Panc1 (cell line): Measurements from ENCODE around the gene RIPK1. TPM values are rescaled to one million over a fixed set of nuclear protein-coding genes. Genes with fewer than 3 reads are reported as not detected.

Experiments
- ATAC-seq: fragments of 200-7000 bp; cut with Tn5 transposase; 2 replicates; pipeline ENCODE4 v1.9.1; 2020; ENCODE audit warnings: mild to moderate bottlenecking, moderate library complexity
- BruUV-seq: library from RNA; stranded (reverse); fragments of 400-500 nt; replicated peaks from 2 replicates; lab custom pipeline; 2021; lab: Mats Ljungman, UMichigan
- CTCF ChIA-PET: fragments of 300-600 bp; sonication (Branson Sonifier 250); formaldehyde crosslinking; loops from one replicate; lab custom pipeline; 2022; ENCODE audit warnings: antibody characterized with exemption; lab: Charles Lee
- POLR2A ChIA-PET: fragments of 300-600 bp; sonication (Branson Sonifier 250); formaldehyde crosslinking; loops from one replicate; lab custom pipeline; 2022; ENCODE audit warnings: antibody characterized with exemption; lab: Charles Lee
- DNase-seq: peaks from one replicate; pipeline ENCODE4 v3.0.0-alpha.2; 2010; ENCODE audit warnings: low read depth, low spot score
- H3K27ac ChIP-seq: 2 replicates; pipeline ENCODE4 v1.5.1; 2011; ENCODE audit warnings: mild to moderate bottlenecking, low read length, inconsistent platforms
- H3K27me3 ChIP-seq: fragments of 200-500 bp; sonication (Bioruptor generic); 2 replicates; pipeline ENCODE4 v1.6.0; 2014; ENCODE audit warnings: low read length, inconsistent platforms; ENCODE audit not compliant: control insufficient read depth, insufficient read depth
- H3K36me3 ChIP-seq: fragments of 200-500 bp; sonication (Bioruptor generic); 2 replicates; pipeline ENCODE4 v1.5.1; 2014; ENCODE audit warnings: inconsistent platforms, mild to moderate bottlenecking, low read length, moderate library complexity; ENCODE audit not compliant: control insufficient read depth, insufficient read depth
- H3K4me1 ChIP-seq: 2 replicates; pipeline ENCODE4 v1.5.1; 2011; ENCODE audit warnings: inconsistent platforms, mild to moderate bottlenecking, low read length, moderate library complexity; ENCODE audit not compliant: control insufficient read depth, insufficient read depth
- H3K4me3 ChIP-seq, 2 experiments: 2 replicates each; pipeline ENCODE4 v1.5.1; 2011 to 2012; ENCODE audit warnings: low read depth in 2 of 2, low read length in 2 of 2, mild to moderate bottlenecking in 2 of 2, inconsistent platforms in 1 of 2, moderate library complexity in 1 of 2
- H3K9me3 ChIP-seq: fragments of 200-500 bp; sonication (Bioruptor generic); 2 replicates; pipeline ENCODE4 v1.5.1; 2014; ENCODE audit warnings: low read depth, mild to moderate bottlenecking, inconsistent platforms, low read length, moderate library complexity; ENCODE audit not compliant: control insufficient read depth, insufficient read depth
- POLR2AphosphoS5 ChIP-seq: IDR thresholded peaks from 2 replicates; pipeline ENCODE4 v1.6.1; 2012; ENCODE audit warnings: mild to moderate bottlenecking, low read depth, low read length, moderate library complexity
- SIN3A ChIP-seq: IDR thresholded peaks from 2 replicates; pipeline ENCODE4 v1.6.1; 2012; ENCODE audit warnings: low read depth, mild to moderate bottlenecking, low read length, moderate library complexity, borderline replicate concordance; ENCODE audit not compliant: insufficient read depth
- TCF7L2 ChIP-seq: IDR thresholded peaks from 2 replicates; pipeline ENCODE4 v1.6.1; 2011; ENCODE audit warnings: mild to moderate bottlenecking, low read depth, low read length, inconsistent platforms
- in situ Hi-C: cut with HindIII; loops from 2 replicates; pipeline ENCODE4 v1.10.0; 2016; ENCODE audit warnings: low sequenced_read_pairs, low pct_unique_long_range_greater_than_20kb
- intact Hi-C: fragments of 100-400 bp; cut with micrococcal nuclease; formaldehyde crosslinking; loops from one replicate; pipeline ENCODE4 v1.10.0; 2022; ENCODE audit not compliant: unreplicated experiment
- total RNA-seq: library from RNA; stranded (reverse); gene quantifications from one replicate; pipeline ENCODE4 v1.2.1, GENCODE V29; 2021; ENCODE audit not compliant: unreplicated experiment
- TF ChIP-seq, protein P1 (sequence below): fragments of 450-650 bp; IDR thresholded peaks from 2 replicates; pipeline ENCODE4 v1.5.1; 2017; ENCODE audit warnings: mild to moderate bottlenecking
- TF ChIP-seq, protein P2 (sequence below), 2 experiments: IDR thresholded peaks; 2 replicates each; pipeline ENCODE4 v1.6.1; 2011 to 2012; ENCODE audit warnings: low read depth in 2 of 2, control low read depth in 1 of 2, low read length in 1 of 2, mild to moderate bottlenecking in 1 of 2, moderate library complexity in 1 of 2; ENCODE audit not compliant: insufficient read depth in 1 of 2

Gene RIPK1
- total RNA-seq, 1 experiment from 2014 or later, result 31.6 TPM

DNA sequence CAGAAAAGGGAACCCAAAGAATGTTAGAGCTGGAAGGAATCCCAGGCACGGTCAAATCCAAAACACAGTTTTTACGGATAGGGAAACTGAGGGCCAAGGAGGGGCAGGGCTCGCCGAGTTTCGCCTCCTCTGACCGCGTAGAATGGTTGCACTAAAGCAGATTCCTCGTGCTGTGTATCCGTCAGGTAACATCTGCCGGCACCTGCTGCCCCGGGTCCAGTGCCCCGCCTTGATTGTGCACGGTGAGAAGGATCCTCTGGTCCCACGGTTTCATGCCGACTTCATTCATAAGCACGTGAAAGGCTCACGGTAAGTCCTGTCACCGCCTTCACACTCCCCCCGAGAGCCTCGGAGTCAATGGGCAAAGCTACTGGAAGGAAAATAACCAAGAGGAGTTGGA lies 71.9 kb downstream of the RIPK1 start:
- Histone ChIP-seq H3K36me3 (no peaks in the 10 kb centered on the region; the same call in none of the 2 replicates), H3K27me3 (no peaks in the 10 kb centered on the region), H3K4me1 (no peaks in the 10 kb centered on the region), H3K4me3 (no peak overlapping the region), H3K27ac (no peak overlapping the region), H3K9me3 (no peaks in the 10 kb centered on the region)
- ChIA-PET POLR2A (no interaction called here), CTCF (no interaction called here)
- TF ChIP-seq POLR2AphosphoS5 (no peak), SIN3A (no peak), TCF7L2 (no peak)
- TF ChIP-seq, protein P1, sequence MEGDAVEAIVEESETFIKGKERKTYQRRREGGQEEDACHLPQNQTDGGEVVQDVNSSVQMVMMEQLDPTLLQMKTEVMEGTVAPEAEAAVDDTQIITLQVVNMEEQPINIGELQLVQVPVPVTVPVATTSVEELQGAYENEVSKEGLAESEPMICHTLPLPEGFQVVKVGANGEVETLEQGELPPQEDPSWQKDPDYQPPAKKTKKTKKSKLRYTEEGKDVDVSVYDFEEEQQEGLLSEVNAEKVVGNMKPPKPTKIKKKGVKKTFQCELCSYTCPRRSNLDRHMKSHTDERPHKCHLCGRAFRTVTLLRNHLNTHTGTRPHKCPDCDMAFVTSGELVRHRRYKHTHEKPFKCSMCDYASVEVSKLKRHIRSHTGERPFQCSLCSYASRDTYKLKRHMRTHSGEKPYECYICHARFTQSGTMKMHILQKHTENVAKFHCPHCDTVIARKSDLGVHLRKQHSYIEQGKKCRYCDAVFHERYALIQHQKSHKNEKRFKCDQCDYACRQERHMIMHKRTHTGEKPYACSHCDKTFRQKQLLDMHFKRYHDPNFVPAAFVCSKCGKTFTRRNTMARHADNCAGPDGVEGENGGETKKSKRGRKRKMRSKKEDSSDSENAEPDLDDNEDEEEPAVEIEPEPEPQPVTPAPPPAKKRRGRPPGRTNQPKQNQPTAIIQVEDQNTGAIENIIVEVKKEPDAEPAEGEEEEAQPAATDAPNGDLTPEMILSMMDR, result no peak
- TF ChIP-seq, protein P2, sequence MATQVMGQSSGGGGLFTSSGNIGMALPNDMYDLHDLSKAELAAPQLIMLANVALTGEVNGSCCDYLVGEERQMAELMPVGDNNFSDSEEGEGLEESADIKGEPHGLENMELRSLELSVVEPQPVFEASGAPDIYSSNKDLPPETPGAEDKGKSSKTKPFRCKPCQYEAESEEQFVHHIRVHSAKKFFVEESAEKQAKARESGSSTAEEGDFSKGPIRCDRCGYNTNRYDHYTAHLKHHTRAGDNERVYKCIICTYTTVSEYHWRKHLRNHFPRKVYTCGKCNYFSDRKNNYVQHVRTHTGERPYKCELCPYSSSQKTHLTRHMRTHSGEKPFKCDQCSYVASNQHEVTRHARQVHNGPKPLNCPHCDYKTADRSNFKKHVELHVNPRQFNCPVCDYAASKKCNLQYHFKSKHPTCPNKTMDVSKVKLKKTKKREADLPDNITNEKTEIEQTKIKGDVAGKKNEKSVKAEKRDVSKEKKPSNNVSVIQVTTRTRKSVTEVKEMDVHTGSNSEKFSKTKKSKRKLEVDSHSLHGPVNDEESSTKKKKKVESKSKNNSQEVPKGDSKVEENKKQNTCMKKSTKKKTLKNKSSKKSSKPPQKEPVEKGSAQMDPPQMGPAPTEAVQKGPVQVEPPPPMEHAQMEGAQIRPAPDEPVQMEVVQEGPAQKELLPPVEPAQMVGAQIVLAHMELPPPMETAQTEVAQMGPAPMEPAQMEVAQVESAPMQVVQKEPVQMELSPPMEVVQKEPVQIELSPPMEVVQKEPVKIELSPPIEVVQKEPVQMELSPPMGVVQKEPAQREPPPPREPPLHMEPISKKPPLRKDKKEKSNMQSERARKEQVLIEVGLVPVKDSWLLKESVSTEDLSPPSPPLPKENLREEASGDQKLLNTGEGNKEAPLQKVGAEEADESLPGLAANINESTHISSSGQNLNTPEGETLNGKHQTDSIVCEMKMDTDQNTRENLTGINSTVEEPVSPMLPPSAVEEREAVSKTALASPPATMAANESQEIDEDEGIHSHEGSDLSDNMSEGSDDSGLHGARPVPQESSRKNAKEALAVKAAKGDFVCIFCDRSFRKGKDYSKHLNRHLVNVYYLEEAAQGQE (IDR thresholded peaks at IDR 0.05; ENCODE audit: insufficient read depth in 1 of 2, low read depth in 2 of 2, low read length in 1 of 2), result no peak
- ATAC-seq (no peak), DNase-seq (no peak)
- in situ Hi-C loops, result no loop called here
- intact Hi-C loops, result no loop called here
- no TSS peak for BruUV-seq

DNA sequence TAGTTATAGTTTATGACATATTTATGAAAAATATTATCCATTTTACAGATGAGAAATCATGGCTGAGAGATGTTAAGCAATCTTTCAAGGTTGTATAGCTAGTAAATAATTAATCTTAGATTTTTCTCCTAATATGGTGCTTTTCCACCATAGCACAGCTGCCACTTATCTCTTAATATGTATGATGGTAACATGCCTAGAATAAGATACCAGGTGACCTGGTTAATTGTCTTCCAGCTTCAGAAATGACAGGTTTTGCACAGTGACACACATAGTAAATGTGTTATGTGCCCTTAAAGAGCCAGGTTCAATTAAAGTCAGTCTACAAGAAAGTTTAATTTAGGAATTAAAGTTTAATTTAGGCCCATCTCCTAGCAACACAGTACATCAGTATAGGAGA lies 74.2 kb downstream of the RIPK1 start:
- BruUV-seq, result no TSS peak

More for the DNA sequence above, 74.2 kb downstream of the RIPK1 start:
- in situ Hi-C loops (no loop called here), intact Hi-C loops (no loop called here)
- Histone ChIP-seq H3K9me3 (no peaks in the 10 kb centered on the region), H3K27ac (no peak overlapping the region), H3K36me3 (no peaks in the 10 kb centered on the region; the same call in none of the 2 replicates), H3K27me3 (no peaks in the 10 kb centered on the region), H3K4me1 (no peaks in the 10 kb centered on the region), H3K4me3 (no peak overlapping the region)
- ATAC-seq, result no peak
- TF ChIP-seq SIN3A (no peak), POLR2AphosphoS5 (no peak), TCF7L2 (no peak)
- TF ChIP-seq, protein P1, result no peak
- DNase-seq, result no peak
- CTCF ChIA-PET, result no interaction called here
- POLR2A ChIA-PET, result no interaction called here
